HL-60 (cell line): ENCODE results near the gene PTK7.

Experiments used
- GABPA ChIP-seq: IDR thresholded peaks from 2 replicates; pipeline ENCODE4 v1.6.1; 2012; ENCODE audit warnings: low read depth
- POLR2AphosphoS5 ChIP-seq: IDR thresholded peaks from 2 replicates; pipeline ENCODE4 v1.6.1; 2012; ENCODE audit warnings: low read depth
- TF ChIP-seq, protein P1 (sequence below): IDR thresholded peaks from one replicate; pipeline ENCODE4 v1.5.1; 2011; ENCODE audit warnings: low read length, control low read depth, inconsistent platforms; ENCODE audit not compliant: insufficient read depth

DNA sequence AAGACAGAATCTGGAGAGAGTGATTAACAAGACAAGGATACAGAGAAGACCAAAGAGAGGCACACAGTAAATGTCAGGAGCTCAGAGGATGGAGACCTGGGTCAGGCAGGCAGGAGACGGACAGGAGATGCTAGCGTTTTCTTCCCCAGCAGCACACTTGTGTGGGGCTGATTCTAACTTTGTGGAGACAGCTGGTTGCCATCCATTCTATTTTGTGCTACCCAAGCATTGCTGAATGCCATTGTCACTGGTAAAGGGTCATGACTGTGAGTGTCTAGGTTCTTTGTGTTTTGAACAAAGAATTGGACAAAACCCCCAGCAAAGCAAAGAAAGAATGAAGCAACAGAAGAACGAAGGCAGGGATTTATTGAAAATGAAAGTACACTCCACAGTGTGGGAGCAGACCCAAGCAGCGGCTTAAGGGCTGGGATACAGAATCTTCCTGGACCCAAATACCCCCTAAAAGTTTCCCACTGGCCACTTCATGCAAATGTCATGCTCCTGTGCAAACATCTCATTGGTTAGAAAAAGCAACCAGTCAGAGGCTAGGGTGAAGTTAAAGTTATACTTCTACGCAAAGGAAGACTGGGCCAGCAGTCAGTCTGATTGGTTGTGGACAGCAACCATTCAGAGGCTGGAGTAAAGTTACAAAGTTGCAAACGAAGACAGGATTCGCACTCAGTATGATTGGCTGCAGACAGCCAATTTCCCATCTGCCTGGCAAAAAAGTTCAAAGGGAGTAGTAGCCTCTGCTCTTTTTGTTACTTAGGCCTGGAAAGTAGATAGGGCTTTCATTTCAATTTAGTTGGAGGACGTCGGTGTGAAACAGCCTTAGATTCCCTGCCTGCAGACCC is 17.5 kb downstream of the PTK7 start:
- TF ChIP-seq, protein P1, sequence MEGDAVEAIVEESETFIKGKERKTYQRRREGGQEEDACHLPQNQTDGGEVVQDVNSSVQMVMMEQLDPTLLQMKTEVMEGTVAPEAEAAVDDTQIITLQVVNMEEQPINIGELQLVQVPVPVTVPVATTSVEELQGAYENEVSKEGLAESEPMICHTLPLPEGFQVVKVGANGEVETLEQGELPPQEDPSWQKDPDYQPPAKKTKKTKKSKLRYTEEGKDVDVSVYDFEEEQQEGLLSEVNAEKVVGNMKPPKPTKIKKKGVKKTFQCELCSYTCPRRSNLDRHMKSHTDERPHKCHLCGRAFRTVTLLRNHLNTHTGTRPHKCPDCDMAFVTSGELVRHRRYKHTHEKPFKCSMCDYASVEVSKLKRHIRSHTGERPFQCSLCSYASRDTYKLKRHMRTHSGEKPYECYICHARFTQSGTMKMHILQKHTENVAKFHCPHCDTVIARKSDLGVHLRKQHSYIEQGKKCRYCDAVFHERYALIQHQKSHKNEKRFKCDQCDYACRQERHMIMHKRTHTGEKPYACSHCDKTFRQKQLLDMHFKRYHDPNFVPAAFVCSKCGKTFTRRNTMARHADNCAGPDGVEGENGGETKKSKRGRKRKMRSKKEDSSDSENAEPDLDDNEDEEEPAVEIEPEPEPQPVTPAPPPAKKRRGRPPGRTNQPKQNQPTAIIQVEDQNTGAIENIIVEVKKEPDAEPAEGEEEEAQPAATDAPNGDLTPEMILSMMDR = no peak
- TF ChIP-seq GABPA = no peak
- no peak for TF ChIP-seq POLR2AphosphoS5
